A673 (cell line): ENCODE results near the gene MEI4.

ENCODE experiments used
- EZH2 ChIP-seq: fragments of 200-600 bp; sonication (generic); IDR thresholded peaks from 2 replicates; pipeline ENCODE4 v1.6.1; 2017; ENCODE audit warnings: borderline replicate concordance, low read depth, mild to moderate bottlenecking, mixed read lengths, antibody characterized with exemption, low read length; ENCODE audit not compliant: poor library complexity, severe bottlenecking
- TF ChIP-seq, protein P1 (sequence below): fragments of 300-800, 200-600 bp; sonication (generic); conservative IDR thresholded peaks from 2 replicates; pipeline ENCODE4 v1.5.1; 2017; ENCODE audit warnings: low read depth, mild to moderate bottlenecking, antibody characterized with exemption, low read length, moderate library complexity, mixed read lengths

- TF ChIP-seq, protein P1, sequence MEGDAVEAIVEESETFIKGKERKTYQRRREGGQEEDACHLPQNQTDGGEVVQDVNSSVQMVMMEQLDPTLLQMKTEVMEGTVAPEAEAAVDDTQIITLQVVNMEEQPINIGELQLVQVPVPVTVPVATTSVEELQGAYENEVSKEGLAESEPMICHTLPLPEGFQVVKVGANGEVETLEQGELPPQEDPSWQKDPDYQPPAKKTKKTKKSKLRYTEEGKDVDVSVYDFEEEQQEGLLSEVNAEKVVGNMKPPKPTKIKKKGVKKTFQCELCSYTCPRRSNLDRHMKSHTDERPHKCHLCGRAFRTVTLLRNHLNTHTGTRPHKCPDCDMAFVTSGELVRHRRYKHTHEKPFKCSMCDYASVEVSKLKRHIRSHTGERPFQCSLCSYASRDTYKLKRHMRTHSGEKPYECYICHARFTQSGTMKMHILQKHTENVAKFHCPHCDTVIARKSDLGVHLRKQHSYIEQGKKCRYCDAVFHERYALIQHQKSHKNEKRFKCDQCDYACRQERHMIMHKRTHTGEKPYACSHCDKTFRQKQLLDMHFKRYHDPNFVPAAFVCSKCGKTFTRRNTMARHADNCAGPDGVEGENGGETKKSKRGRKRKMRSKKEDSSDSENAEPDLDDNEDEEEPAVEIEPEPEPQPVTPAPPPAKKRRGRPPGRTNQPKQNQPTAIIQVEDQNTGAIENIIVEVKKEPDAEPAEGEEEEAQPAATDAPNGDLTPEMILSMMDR = no peak
- TF ChIP-seq EZH2 = no peak
Observed at GRCh38 chr6:77965449-77965848, 312.6 kb downstream of the MEI4 start.
